GM12873 (cell line): ENCODE measurements around the gene ARID5B.

Source experiments
- CTCF ChIP-seq: IDR thresholded peaks from 2 replicates; pipeline ENCODE4 v1.5.1; 2012; ENCODE audit warnings: low read depth, mild to moderate bottlenecking, moderate library complexity, low read length, control low read depth; ENCODE audit not compliant: insufficient read depth; ENCODE audit errors: missing control alignments

The ARID5B gene

GRCh38 chr10:61957806-61958205 is 56.3 kb downstream of the ARID5B start:
- no peak for TF ChIP-seq CTCF

- TF ChIP-seq CTCF, result no peak
Measured at GRCh38 chr10:61958311-61958710, 56.8 kb downstream of the ARID5B start.

- no peak for TF ChIP-seq CTCF
Measured at GRCh38 chr10:61958805-61959204, 57.3 kb downstream of the ARID5B start.

GRCh38 chr10:61959814-61960213 is 58.3 kb downstream of the ARID5B start:
- TF ChIP-seq CTCF, result no peak

GRCh38 chr10:61960396-61961120 is 59.1 kb downstream of the ARID5B start:
- no peak for TF ChIP-seq CTCF

- TF ChIP-seq CTCF, result no peak
Measured at GRCh38 chr10:61961278-61961677, 59.8 kb downstream of the ARID5B start.

- no peak for TF ChIP-seq CTCF
Measured at GRCh38 chr10:61962971-61963370, 61.5 kb downstream of the ARID5B start.
